NCI-H1417 (cell line): ENCODE measurements around the gene NR6A1.

Experiments
- DNase-seq, 3 experiments: peaks; one replicate each; lab custom pipeline; 2025; lab: John Stamatoyannopoulos, UW

Gene NR6A1

DNA sequence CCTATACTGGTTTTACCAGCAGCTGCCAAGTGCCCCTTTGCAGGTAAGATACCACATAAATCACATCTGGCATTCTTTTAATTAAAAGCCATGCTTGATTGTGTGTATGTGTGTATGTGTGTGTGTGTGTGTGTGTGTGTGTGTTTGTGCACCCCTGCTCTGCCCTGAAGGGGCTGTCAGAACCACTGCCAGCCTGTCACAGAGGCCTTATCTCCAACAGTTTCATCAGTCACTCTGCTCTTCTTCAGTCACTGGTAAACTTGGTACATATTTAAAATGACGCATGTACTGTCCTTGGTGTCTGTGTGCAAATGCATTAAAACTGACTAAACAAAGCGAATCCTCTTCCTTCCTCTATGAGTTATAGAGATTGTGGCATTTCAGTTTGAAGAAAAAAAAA lies 244.9 kb downstream of the NR6A1 start:
- DNase-seq: no peak

DNA sequence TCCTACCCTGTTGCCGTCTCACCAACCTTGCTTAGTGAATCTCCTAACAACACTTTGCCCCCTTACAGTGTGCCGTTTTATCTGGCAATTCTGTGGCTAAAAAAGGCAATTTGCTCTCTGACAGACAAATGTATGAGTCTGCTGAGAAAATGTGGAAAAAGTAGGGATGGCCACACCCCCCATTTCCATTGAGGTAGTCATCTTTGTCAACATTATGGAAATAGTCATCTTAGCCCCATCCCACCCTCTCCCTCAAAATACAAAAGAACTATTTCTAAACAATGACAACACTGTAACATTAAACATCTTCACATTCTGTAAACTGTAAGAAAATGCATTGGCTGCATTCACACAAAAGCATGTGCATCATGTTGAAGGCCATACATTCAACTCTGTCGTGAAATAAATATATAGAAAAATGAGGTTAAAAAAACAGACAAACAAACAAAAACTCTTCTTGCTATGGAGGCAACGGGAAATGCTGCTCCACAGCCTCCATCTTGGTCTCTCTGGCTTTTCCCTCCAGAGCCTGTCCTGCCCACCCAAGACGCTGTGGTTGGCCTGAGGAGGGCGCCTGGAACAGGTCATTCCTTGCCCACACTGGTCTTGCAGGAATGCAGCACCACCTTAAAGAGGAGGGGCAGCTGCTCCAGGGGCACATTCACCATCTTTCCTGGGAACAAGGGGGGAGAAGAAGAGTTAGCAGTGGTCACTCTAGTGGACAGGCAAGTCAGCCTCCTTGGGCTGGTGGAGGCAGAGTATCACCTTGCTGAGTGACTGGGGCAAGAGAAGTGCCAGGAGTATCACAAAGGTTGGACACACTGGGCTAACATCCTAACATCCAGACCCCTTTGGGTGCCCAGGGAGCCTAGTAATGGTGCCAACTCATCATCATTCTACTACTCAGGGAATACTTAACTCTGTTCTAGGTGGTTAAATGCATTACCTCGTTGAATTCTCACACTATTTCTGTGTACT lies 248.7 kb downstream of the NR6A1 start:
- no peak for DNase-seq

DNA sequence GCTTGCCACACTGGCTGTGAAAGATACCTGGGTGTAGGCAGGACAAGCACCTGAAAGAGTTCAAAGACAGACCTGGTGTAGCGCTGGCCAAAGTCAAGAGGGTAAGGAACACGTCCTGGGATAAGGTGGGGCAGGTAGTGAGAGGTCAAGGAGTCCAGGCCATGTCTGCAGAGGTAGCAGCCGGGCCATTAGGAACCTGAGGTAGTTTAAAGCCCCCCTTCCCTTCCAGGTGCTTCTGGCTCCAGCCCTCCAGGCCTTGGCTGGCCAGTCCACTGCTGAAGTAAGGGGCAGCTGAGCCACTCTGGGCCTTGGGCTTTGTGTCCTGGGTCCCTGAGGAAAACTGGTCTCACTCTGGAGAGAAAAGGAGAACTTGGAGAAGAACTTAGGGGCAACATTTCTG lies 250.0 kb downstream of the NR6A1 start:
- DNase-seq: no peak

DNA sequence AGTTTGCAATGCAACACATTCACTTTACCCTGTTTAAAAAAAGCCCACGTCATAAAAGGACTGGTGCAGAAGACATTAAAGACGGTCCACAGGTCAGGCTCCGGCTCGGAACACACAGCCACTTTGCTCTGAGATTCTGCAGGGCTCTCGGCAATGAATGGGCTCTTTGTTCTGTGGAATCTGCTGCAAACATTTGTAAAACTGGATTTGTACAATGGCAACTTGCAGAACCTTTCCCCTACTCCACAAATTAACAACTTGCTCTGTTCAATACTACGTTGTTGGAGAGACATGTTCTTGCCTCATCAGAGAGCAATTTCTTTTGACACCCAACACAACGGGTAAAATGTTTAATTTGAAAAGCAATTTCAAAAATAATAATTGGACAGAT lies 250.9 kb downstream of the NR6A1 start:
- DNase-seq: no peak

GRCh38 chr9:124518116-124518515 lies 253.0 kb downstream of the NR6A1 start:
- no peak for DNase-seq

DNA sequence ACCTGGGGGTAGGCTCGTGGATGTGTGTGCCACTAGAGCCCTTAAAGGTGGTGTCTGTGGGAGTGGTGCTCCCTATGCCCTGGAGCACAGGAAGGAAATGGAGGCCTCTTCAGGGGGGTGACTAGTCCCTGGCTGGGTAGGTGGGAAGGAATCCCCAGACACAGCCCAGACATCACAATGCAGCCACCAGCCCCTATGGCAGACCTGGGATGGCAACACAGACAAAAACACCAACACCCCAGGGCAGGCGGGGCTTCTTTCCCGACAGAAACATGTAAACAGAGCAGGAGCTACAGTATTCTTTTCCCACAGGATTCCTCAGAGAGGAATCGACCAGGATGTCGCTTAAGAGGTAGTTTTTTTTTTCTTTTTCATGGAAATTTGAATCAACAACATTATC lies 253.5 kb downstream of the NR6A1 start:
- DNase-seq: no peak

GRCh38 chr9:124514874-124515273 lies 256.2 kb downstream of the NR6A1 start:
- DNase-seq: no peak

GRCh38 chr9:124514125-124514524 lies 257.0 kb downstream of the NR6A1 start:
- DNase-seq: peak in 2 of 3 experiments; percentile 34 to 65

DNA sequence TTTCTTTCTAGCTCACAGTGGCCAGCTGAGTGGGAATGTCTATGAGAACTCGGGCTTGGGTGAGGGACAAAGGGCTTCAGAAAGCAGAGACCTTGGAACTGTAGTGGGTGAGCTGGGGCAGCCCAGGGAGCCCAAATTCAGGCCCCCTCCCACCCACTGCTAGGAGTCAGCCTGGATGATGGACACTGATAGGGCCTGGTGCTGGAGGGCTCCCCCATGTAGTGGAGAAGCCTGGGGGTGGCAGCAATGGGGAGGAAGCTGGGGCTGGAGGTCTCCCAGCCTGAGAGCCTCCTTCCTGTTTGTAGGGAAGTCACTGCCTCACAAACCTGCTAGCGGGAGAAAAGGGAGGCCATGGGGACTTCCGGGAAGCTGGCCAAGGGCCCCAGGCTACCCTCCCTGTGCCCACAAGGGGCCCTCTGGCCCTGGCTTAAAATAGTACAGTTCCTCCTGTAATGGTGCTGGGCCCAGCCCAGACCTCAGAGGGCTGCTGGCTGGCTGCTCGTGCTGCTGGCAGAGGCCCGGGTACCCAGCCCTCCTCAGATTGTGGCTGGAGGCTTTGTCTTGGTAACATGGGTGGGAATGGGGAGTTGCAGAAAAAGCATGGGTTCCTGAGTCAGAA lies 257.6 kb downstream of the NR6A1 start:
- no peak for DNase-seq

GRCh38 chr9:124512806-124513204 lies 258.3 kb downstream of the NR6A1 start:
- DNase-seq: no peak

DNA sequence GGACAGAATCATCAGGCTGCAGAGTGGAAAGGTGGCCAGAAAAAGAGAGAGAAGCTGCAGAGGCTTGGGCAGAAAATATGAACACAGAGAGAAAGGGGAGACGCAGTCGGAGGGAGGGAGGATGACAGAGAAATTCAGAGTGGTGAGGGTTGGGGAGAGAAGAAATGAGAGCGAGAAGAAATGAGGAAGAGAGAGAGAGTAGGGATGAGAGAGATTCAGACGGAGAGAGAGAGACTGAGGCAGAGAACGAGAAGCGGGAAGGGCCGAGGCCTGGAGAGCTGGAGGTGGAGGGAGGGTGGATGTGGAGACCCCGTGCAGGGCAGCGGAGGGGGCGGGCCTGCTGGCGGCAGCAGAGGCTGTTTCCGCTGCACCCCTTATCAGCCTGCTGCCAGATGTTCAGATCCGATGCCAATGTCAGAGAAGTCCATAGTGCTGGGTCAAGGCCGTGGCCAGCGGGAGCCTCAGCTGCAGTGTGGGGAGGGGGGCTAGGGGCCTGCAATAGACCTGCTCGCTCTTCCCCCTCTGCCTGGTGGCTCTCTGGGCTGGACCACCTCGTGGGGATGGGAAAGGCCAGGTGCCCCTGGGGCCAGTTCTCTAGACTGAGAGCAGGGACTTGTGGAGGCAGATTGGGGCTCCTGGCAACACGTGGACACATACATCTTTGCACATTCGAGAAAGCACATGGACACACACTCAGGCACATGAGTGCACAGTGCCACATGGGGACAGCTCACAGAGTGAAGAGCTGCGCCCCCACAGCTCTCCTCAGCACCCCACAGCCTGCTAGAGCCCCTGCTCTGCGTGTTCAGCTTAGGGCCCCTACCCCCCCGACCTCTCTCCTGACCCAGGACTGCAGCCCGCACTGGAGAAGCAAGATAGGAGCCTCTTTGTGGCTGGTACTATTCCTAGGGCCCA lies 259.0 kb downstream of the NR6A1 start:
- no peak for DNase-seq

DNA sequence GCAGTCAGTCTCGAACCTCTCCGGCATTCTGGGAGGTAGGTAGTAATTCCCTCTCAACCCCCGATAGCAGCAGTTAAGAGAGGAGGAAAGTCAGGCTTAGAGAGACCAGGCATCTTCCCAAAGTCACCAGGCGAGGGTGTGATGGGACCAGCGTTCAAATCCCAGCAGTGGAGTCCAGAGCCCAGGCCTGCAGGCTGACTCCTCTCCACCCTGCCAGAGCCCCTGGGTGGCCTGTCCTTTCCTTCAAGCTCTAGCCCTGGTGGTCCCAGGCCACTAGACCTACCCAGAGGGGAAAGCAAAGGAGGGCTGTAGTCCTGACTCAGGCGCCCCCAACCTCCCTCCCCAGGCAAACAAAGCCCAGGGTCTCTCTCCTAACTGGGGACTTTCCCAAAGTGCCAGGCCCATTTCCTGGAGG lies 259.7 kb downstream of the NR6A1 start:
- no peak for DNase-seq

- no peak for DNase-seq
These were observed 260.3 kb downstream of the NR6A1 start for GRCh38 chr9:124510650-124511425.

GRCh38 chr9:124507880-124508423 lies 263.2 kb downstream of the NR6A1 start:
- no peak for DNase-seq

- DNase-seq: no peak
These were observed 263.9 kb downstream of the NR6A1 start, which contains the start of gene NR5A1 for GRCh38 chr9:124506931-124507879. TSS of gene NR5A1 (minus strand) at chr9:124507399. CDS start at chr9:124503395, 4,004 bp downstream.

DNA sequence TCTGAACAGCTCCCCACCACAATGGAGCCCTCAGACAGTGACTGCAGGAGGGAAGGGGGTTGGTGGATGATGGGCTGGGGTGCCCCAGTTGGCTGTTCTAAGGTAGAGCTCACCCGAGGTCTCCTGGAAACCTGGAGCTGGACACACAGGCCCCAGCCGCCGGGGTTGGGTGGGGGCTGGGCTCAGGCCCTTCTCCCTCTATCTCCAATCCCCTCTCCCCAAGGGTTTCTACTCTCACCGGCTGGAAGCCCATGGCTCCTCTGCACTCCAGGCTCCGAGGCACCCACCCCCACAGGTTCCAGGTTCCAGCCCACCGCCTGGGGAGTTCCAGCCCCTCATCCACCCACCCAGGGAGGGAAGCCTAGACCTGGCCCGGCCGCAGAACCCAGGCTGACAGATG lies 264.7 kb downstream of the NR6A1 start:
- no peak for DNase-seq

DNA sequence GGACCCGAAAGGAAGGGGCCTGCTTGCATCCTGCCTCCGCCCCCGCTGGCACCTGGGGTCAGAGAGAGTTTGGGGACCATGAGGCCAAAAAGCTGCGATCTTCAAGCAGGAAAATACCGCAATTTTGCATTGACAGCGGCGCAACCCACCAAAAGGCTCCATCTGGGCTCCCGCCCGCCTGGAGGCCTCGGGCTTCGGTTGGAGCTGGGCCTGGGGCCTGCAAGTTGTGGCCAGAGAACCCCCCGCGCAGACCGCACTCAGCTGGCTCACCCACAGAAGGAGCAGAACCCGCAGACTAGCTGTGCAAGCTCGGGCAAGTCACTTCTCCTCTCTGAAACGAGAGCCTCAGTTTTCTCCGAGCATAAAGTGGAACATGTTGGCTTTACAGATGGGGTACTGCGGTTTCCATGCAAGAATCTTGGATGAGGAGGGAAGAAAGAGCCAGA lies 265.2 kb downstream of the NR6A1 start:
- DNase-seq: no peak

GRCh38 chr9:124505006-124505900 lies 265.9 kb downstream of the NR6A1 start:
- no peak for DNase-seq

GRCh38 chr9:124504530-124505005 lies 266.5 kb downstream of the NR6A1 start:
- DNase-seq: peak in 1 of 3 experiments; percentile 53
